Measurements from ENCODE around the gene SEPTIN6.

DNA sequence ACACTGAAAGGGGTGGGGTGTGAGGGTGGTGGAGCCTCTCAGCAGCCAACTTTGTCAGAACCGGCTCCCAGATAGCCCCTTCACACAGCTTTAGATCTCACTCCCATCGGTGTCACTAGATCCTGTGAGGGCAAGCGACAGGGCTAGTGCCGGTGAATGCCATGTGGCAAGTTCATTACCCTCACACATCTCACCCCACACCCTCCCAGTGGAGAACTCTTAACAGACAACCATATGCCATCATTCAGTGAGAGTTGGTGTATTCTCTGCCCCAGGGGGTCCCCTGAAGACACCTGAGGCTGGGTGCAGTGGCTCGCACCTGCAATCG lies 15.3 kb downstream of the SEPTIN6 start:
- TF ChIP-seq, protein P1, sequence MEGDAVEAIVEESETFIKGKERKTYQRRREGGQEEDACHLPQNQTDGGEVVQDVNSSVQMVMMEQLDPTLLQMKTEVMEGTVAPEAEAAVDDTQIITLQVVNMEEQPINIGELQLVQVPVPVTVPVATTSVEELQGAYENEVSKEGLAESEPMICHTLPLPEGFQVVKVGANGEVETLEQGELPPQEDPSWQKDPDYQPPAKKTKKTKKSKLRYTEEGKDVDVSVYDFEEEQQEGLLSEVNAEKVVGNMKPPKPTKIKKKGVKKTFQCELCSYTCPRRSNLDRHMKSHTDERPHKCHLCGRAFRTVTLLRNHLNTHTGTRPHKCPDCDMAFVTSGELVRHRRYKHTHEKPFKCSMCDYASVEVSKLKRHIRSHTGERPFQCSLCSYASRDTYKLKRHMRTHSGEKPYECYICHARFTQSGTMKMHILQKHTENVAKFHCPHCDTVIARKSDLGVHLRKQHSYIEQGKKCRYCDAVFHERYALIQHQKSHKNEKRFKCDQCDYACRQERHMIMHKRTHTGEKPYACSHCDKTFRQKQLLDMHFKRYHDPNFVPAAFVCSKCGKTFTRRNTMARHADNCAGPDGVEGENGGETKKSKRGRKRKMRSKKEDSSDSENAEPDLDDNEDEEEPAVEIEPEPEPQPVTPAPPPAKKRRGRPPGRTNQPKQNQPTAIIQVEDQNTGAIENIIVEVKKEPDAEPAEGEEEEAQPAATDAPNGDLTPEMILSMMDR (IDR thresholded peaks at IDR 0.05): no peak
- no peak for TF ChIP-seq EZH2 (IDR thresholded peaks at IDR 0.05; ENCODE audit: borderline replicate concordance, insufficient read depth, low read depth, low read length, poor library complexity, severe bottlenecking)
